DOHH2 (cell line): ENCODE measurements around the gene CCDC137.

Source experiments
- CTCF ChIP-seq: fragments of 200-600 bp; sonication (generic); IDR thresholded peaks from one replicate; pipeline ENCODE4 v1.5.1; 2014; ENCODE audit warnings: antibody characterized with exemption, mild to moderate bottlenecking, low read depth, low read length; ENCODE audit not compliant: poor library complexity, severe bottlenecking
- EZH2phosphoT487 ChIP-seq: fragments of 200-600 bp; sonication (generic); IDR thresholded peaks from 2 replicates; pipeline ENCODE4 v1.6.1; 2017; ENCODE audit warnings: borderline replicate concordance, mild to moderate bottlenecking, antibody characterized with exemption, low read length, moderate library complexity, mixed read lengths

GRCh38 chr17:81665205-81666091 is 1.1 kb upstream of the CCDC137 start:
- TF ChIP-seq CTCF = no peak
- no peak for TF ChIP-seq EZH2phosphoT487
